Cardiac muscle cell (in vitro differentiated cells and primary cell): ENCODE results near the gene MMP23B. TPM values are rescaled to one million over a fixed set of nuclear protein-coding genes. Genes with fewer than 3 reads are reported as not detected.

Experiments used
- DNase-seq, 2 donors: peaks; one replicate each; pipeline versions ENCODE4 v3.0.0 to v3.0.0-alpha.2; 2010 to 2017; ENCODE audit warnings: low read depth in 1 of 2, low spot score in 1 of 2
- H3K27ac ChIP-seq: fragments of 200-600 bp; sonication (generic); 2 replicates; pipeline ENCODE4 v1.5.1; 2016
- H3K27me3 ChIP-seq: fragments of 200-600 bp; sonication (generic); 2 replicates; pipeline ENCODE4 v1.6.0; 2016; ENCODE audit warnings: control low read depth
- H3K36me3 ChIP-seq: fragments of 200-600 bp; sonication (generic); 2 replicates; pipeline ENCODE4 v1.5.1; 2016; ENCODE audit warnings: control low read depth
- H3K4me1 ChIP-seq: fragments of 200-600 bp; sonication (generic); 2 replicates; pipeline ENCODE4 v1.8.1; 2017; ENCODE audit warnings: low read depth, mild to moderate bottlenecking, mixed run types
- H3K4me3 ChIP-seq: fragments of 200-600 bp; sonication (generic); 2 replicates; pipeline ENCODE4 v1.5.1; 2016; ENCODE audit warnings: mild to moderate bottlenecking
- H3K9me3 ChIP-seq: fragments of 200-600 bp; sonication (generic); 2 replicates; pipeline ENCODE4 v1.5.1; 2017; ENCODE audit warnings: low read depth, mild to moderate bottlenecking, control low read depth
- CTCF ChIP-seq: IDR thresholded peaks from 2 replicates; pipeline ENCODE4 v1.5.1; 2012; ENCODE audit warnings: low read depth, mild to moderate bottlenecking, low read length
- polyA plus RNA-seq: library from polyadenylated mRNA; unstranded; fragments of >200 nt; fragmentation: Nextera tagmentation; extraction: Ambion mirVana; gene quantifications from 2 replicates; pipeline ENCODE4 v1.2.1, GENCODE V29; 2016
- total RNA-seq: library from RNA; depleted of rRNA; stranded (reverse); fragments of >200 nt; gene quantifications from 2 replicates; pipeline ENCODE4 v1.2.3, GENCODE V29; 2016

The MMP23B gene
- total and polyA plus RNA-seq, 2 experiments from 2014 or later, result 14.1 to 23.6 TPM

- Histone ChIP-seq H3K36me3 (no peaks in the 10 kb centered on the region), H3K27me3 (peaks cover 50% of the 10 kb centered on the region), H3K9me3 (no peaks in the 10 kb centered on the region), H3K27ac (no peak overlapping the region), H3K4me3 (no peak overlapping the region), H3K4me1 (peaks cover 2% of the 10 kb centered on the region)
- no peak for DNase-seq
- TF ChIP-seq CTCF, result no peak
Observed at GRCh38 chr1:1605034-1605591, 26.9 kb upstream of the MMP23B start.

DNA sequence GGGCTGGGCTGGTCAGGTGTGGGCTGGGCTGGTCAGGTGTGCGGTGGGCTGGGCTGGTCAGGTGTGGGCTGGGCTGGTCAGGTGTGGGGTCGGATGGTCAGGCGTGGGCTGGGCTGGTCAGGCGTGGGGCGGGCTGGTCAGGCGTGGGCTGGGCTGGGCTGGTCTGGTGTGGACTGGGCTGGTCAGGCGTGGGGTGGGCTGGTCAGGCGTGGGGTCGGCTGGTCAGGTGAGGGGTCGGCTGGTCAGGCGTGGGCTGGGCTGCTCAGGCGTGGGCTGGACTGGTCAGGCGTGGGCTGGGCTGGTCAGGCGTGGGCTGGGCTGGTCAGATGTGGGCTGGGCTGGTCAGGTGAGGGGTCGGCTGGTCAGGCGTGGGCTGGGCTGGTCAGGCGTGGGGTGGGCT, 26.2 kb upstream of the MMP23B start:
- Histone ChIP-seq H3K4me1 (no peaks in the 10 kb centered on the region), H3K36me3 (no peaks in the 10 kb centered on the region), H3K27ac (no peak overlapping the region), H3K27me3 (peaks cover 44% of the 10 kb centered on the region), H3K9me3 (no peaks in the 10 kb centered on the region), H3K4me3 (no peak overlapping the region)
- TF ChIP-seq CTCF, result no peak
- no peak for DNase-seq

DNA sequence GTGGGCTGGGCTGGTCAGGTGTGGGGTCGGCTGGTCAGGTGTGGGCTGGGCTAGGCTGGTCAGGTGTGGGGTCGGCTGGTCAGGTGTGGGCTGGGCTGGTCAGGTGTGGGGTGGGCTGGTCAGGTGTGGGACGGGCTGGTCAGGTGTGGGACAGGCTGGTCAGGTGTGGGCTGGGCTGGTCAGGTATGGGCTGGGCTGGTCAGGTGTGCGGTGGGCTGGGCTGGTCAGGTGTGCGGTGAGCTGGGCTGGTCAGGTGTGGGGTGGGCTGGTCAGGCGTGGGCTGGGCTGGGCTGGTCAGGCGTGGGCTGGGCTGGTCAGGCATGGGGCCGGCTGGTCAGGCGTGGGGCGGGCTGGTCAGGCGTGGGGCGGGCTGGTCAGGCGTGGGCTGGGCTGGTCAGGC, 25.7 kb upstream of the MMP23B start:
- Histone ChIP-seq H3K4me1 (no peaks in the 10 kb centered on the region), H3K27ac (no peak overlapping the region), H3K4me3 (no peak overlapping the region), H3K36me3 (no peaks in the 10 kb centered on the region), H3K9me3 (no peaks in the 10 kb centered on the region), H3K27me3 (peaks cover 39% of the 10 kb centered on the region)
- no peak for TF ChIP-seq CTCF
- DNase-seq, result no peak

DNA sequence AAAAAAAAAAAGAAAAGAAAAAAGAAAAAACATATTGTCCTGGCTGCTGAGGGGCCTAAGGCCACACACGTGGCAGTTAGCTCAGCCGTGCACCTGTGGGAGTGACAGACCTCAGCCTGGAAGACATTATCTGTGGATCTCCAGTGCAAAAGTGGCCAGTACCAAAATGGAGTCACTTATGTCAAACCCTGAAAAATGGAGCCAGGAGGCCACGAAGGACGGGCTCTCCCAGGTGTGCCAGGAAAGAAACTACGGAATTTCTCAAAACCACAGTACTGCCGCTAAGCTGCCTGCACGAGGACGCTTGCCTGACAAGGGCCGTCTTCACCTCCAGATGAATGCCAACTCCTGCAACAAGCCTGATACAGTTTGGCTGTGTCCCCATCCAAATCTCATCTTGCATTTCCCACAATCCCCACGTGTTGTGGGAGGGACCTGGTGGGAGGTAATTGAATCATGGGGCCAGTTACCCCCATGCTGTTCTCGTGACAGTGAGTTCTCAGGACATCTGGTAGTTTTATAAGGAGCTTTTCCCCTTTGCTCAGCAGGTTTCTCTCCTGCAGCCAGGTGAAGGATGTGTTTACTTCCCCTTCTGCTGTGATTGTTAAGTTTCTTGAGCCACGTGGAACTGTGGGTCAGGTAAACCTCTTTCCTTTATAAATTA, 22.0 kb upstream of the MMP23B start:
- H3K4me1 ChIP-seq, result peaks cover 7% of the 10 kb centered on the region
- H3K4me3 ChIP-seq, result no peak overlapping the region
- no peaks in the 10 kb centered on the region for H3K9me3 ChIP-seq
- TF ChIP-seq CTCF, result no peak
- H3K36me3 ChIP-seq, result no peaks in the 10 kb centered on the region
- peaks cover 3% of the 10 kb centered on the region for H3K27me3 ChIP-seq
- no peak overlapping the region for H3K27ac ChIP-seq
- no peak for DNase-seq

GRCh38 chr1:1610796-1611195, 21.2 kb upstream of the MMP23B start:
- H3K4me3 ChIP-seq, result no peak overlapping the region
- H3K4me1 ChIP-seq, result peaks cover 7% of the 10 kb centered on the region
- no peak for TF ChIP-seq CTCF
- no peaks in the 10 kb centered on the region for H3K27me3 ChIP-seq
- H3K27ac ChIP-seq, result no peak overlapping the region
- H3K36me3 ChIP-seq, result no peaks in the 10 kb centered on the region
- no peak for DNase-seq
- H3K9me3 ChIP-seq, result no peaks in the 10 kb centered on the region
